ENCODE measurements around the gene ATP6V0A4. TPM values are rescaled to one million over a fixed set of nuclear protein-coding genes. Genes with fewer than 3 reads are reported as not detected.
"Not testable (repeated sequence)": the region's sequence is repeated elsewhere in the genome, so short reads cannot be mapped to it uniquely, and the experiment has no call there.

The ATP6V0A4 gene
- total RNA-seq, 1 experiment from 2014 or later: 1.0 TPM

- no peaks in the 10 kb centered on the region for H3K36me3 ChIP-seq (ENCODE audit: low read depth, low read length)
- DNase-seq (no peak), ATAC-seq (no peak)
- H3K9ac ChIP-seq (ENCODE audit: low read length): no peak overlapping the region
- BruUV-seq (replicated peaks): no TSS peak
- CTCF ChIA-PET: no interaction called here
- no peaks in the 10 kb centered on the region for H3K79me2 ChIP-seq (ENCODE audit: low read length)
- H2AFZ ChIP-seq (ENCODE audit: low read length): no peak overlapping the region
- H3F3A ChIP-seq (ENCODE audit: low read length, unreplicated experiment): no peaks in the 10 kb centered on the region
- H3K27ac ChIP-seq (ENCODE audit: low read length): no peak overlapping the region
- no peaks in the 10 kb centered on the region for H3K9me2 ChIP-seq (replicated peaks; ENCODE audit: low read length)
- POLR2A ChIA-PET (ENCODE audit: unreplicated experiment): no interaction called here
- H3K27me3 ChIP-seq (ENCODE audit: low read length): peaks cover 10% of the 10 kb centered on the region
- H3K4me3 ChIP-seq (ENCODE audit: low read length): no peak overlapping the region
- no peak overlapping the region for H3K4me2 ChIP-seq (ENCODE audit: low read length)
- no peaks in the 10 kb centered on the region for H4K20me1 ChIP-seq (ENCODE audit: low read length)
- no peaks in the 10 kb centered on the region for H3K9me3 ChIP-seq (ENCODE audit: low read length)
- intact Hi-C loops (cut with micrococcal nuclease): no loop called here
- H3K4me1 ChIP-seq (ENCODE audit: insufficient read depth, low read length): no peaks in the 10 kb centered on the region
- TF ChIP-seq CTCF (conservative IDR thresholded peaks at IDR 0.05; ENCODE audit: low read depth, low read length) (no peak), EZH2phosphoT487 (IDR thresholded peaks at IDR 0.05; ENCODE audit: borderline replicate concordance, low read length) (no peak), EZH2 (IDR thresholded peaks at IDR 0.05; ENCODE audit: low read length, unreplicated experiment) (no peak)
Measured at GRCh38 chr7:138695106-138695505, 102.9 kb downstream of the ATP6V0A4 start.

DNA sequence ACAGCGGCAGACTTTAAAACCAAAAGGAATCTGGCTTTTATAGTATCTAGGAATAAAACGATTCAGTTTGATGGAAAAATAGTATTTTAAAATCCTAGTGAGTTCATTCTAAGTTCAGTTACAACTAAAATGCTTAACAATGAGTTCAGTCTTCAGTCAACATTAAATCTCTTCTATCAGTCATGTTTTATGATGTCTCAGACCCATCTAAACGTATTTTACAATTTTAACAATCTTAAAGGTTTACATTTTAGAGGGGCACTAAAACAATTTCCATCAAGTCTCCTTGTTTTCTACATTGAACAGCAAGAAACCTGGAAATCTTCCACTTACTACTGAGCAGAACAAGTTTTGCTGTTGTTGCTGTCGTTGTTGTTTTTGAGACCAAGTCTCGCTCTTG is 106.8 kb downstream of the ATP6V0A4 start:
- no TSS peak for BruUV-seq (replicated peaks)
- ChIA-PET POLR2A (ENCODE audit: unreplicated experiment) (no interaction called here), CTCF (no interaction called here)
- ATAC-seq (no peak), DNase-seq (no peak)
- no peak overlapping the region for H3K27ac ChIP-seq (ENCODE audit: low read length)
- H3K4me1 ChIP-seq (ENCODE audit: insufficient read depth, low read length): no peaks in the 10 kb centered on the region
- H3F3A ChIP-seq (ENCODE audit: low read length, unreplicated experiment): no peaks in the 10 kb centered on the region
- intact Hi-C loops (cut with micrococcal nuclease): no loop called here
- no peaks in the 10 kb centered on the region for H3K9me3 ChIP-seq (ENCODE audit: low read length)
- H3K79me2 ChIP-seq (ENCODE audit: low read length): no peaks in the 10 kb centered on the region
- no peaks in the 10 kb centered on the region for H4K20me1 ChIP-seq (ENCODE audit: low read length)
- no peak overlapping the region for H2AFZ ChIP-seq (ENCODE audit: low read length)
- H3K4me2 ChIP-seq (ENCODE audit: low read length): no peak overlapping the region
- no peak overlapping the region for H3K9ac ChIP-seq (ENCODE audit: low read length)
- H3K36me3 ChIP-seq (ENCODE audit: low read depth, low read length): no peaks in the 10 kb centered on the region
- no peaks in the 10 kb centered on the region for H3K27me3 ChIP-seq (ENCODE audit: low read length)
- TF ChIP-seq EZH2 (IDR thresholded peaks at IDR 0.05; ENCODE audit: low read length, unreplicated experiment) (no peak), CTCF (conservative IDR thresholded peaks at IDR 0.05; ENCODE audit: low read depth, low read length) (no peak), EZH2phosphoT487 (IDR thresholded peaks at IDR 0.05; ENCODE audit: borderline replicate concordance, low read length) (no peak)
- H3K9me2 ChIP-seq (replicated peaks; ENCODE audit: low read length): no peaks in the 10 kb centered on the region
- H3K4me3 ChIP-seq (ENCODE audit: low read length): no peak overlapping the region

DNA sequence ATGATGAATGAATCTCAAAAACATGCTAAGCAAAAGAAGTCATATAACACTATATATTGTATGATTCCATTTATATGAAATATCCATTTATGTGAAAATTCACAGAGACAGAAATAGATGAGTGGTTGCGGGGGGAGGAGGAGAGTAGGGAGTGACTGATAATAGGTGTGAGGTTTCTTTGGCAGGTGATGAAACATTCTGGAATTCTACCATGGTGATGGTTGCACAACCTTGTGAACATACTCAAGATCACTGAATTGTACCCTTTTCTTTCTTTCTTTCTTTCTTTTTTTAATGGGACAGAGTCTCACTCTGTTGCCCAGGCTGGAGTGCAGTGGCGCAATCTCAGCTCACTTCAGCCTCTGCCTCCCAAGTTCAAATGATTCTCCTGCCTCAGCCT is 107.5 kb downstream of the ATP6V0A4 start:
- intact Hi-C loops (cut with micrococcal nuclease): no loop called here
- CTCF ChIA-PET: no interaction called here
- ATAC-seq: no peak
- Histone ChIP-seq H3K79me2 (ENCODE audit: low read length) (no peaks in the 10 kb centered on the region), H4K20me1 (ENCODE audit: low read length) (no peaks in the 10 kb centered on the region), H3K27ac (ENCODE audit: low read length) (no peak overlapping the region), H3K4me1 (ENCODE audit: insufficient read depth, low read length) (no peaks in the 10 kb centered on the region), H3K9me2 (replicated peaks; ENCODE audit: low read length) (no peaks in the 10 kb centered on the region), H3K36me3 (ENCODE audit: low read depth, low read length) (no peaks in the 10 kb centered on the region), H2AFZ (ENCODE audit: low read length) (no peak overlapping the region), H3K9me3 (ENCODE audit: low read length) (no peaks in the 10 kb centered on the region), H3K4me2 (ENCODE audit: low read length) (no peak overlapping the region), H3F3A (ENCODE audit: low read length, unreplicated experiment) (no peaks in the 10 kb centered on the region), H3K4me3 (ENCODE audit: low read length) (no peak overlapping the region), H3K27me3 (ENCODE audit: low read length) (no peaks in the 10 kb centered on the region), H3K9ac (ENCODE audit: low read length) (no peak overlapping the region)
- TF ChIP-seq EZH2 (IDR thresholded peaks at IDR 0.05; ENCODE audit: low read length, unreplicated experiment) (no peak), CTCF (conservative IDR thresholded peaks at IDR 0.05; ENCODE audit: low read depth, low read length) (no peak), EZH2phosphoT487 (IDR thresholded peaks at IDR 0.05; ENCODE audit: borderline replicate concordance, low read length) (no peak)
- POLR2A ChIA-PET (ENCODE audit: unreplicated experiment): no interaction called here
- no TSS peak for BruUV-seq (replicated peaks)
- DNase-seq: no peak

DNA sequence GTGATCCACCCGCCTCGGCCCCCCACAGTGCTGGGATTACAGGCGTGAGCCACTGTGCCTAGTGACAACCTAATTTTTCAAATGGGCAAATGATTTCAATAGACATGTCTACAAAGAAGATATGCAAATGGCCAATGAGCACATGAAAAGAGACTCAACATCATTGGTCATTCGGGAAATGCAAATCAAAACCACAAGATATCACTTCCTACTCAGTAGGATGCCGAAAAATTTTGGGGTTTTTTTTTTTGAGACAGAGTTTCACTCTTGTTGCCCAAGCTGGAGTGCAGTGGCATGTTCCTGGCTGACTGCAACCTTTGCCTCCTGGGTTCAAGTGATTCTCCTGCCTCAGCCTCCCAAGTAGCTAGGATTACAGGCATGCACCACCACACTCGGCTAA is 110.0 kb downstream of the ATP6V0A4 start:
- CTCF ChIA-PET; intact Hi-C loops (cut with micrococcal nuclease): not testable (repeated sequence)

More for the DNA sequence above, 110.0 kb downstream of the ATP6V0A4 start:
- H3K9me2 ChIP-seq (replicated peaks; ENCODE audit: low read length); H3F3A ChIP-seq (ENCODE audit: low read length, unreplicated experiment); H3K79me2 ChIP-seq (ENCODE audit: low read length); H3K36me3 ChIP-seq (ENCODE audit: low read depth, low read length); ATAC-seq; BruUV-seq (replicated peaks); POLR2A ChIA-PET (ENCODE audit: unreplicated experiment); H4K20me1 ChIP-seq (ENCODE audit: low read length); H3K9me3 ChIP-seq (ENCODE audit: low read length); H3K9ac ChIP-seq (ENCODE audit: low read length); H3K4me1 ChIP-seq (ENCODE audit: insufficient read depth, low read length); H3K4me2 ChIP-seq (ENCODE audit: low read length); H3K4me3 ChIP-seq (ENCODE audit: low read length); H3K27me3 ChIP-seq (ENCODE audit: low read length); DNase-seq; H2AFZ ChIP-seq (ENCODE audit: low read length); H3K27ac ChIP-seq (ENCODE audit: low read length): not testable (repeated sequence)

Data from PC-3 (cell line).